Measurements from ENCODE around the gene METTL23. TPM values are rescaled to one million over a fixed set of nuclear protein-coding genes. Genes with fewer than 3 reads are reported as not detected.
A peak's percentile ranks its signal among the peaks of the same experiment; 100 is the strongest.

Gene METTL23
- polyA plus RNA-seq, 1 experiment = 54.4 TPM

GRCh38 chr17:76700270-76700616, 26.4 kb upstream of the METTL23 start:
- H3K4me3 ChIP-seq (ENCODE audit: low read depth, low read length) = peak overlapping the region; percentile 54

GRCh38 chr17:76700617-76701470, 25.8 kb upstream of the METTL23 start:
- DNase-seq (ENCODE audit: low read depth, low spot score) = peak; percentile 57
- CTCF ChIA-PET = interaction anchor here (1.0 to 1.8 kb wide), 2 partner anchors 19 to 77 kb away, joined by 4 to 5 read pairs; no protein-coding TSS in a partner anchor
- TF ChIP-seq CTCF (IDR thresholded peaks at IDR 0.05; ENCODE audit: low read depth, low read length) = no peak
- POLR2A ChIA-PET = interaction anchor here (0.5 to 1.7 kb wide), 3 partner anchors 9 to 557 kb away, joined by 3 to 4 read pairs (median 4); no protein-coding TSS in a partner anchor
- Histone ChIP-seq H3K4me3 (ENCODE audit: low read depth, low read length) (peak overlapping the region; percentile 54), H3K9me3 (ENCODE audit: control insufficient read depth, insufficient read depth, low read length) (no peaks in the 10 kb centered on the region), H3K27ac (ENCODE audit: low read depth, low read length) (peak overlapping the region; percentile 97), H3K27me3 (ENCODE audit: control insufficient read depth, insufficient read depth, low read length) (no peaks in the 10 kb centered on the region)

More at GRCh38 chr17:76700270-76700616, 26.4 kb upstream of the METTL23 start:
- Histone ChIP-seq H3K27me3 (ENCODE audit: control insufficient read depth, insufficient read depth, low read length) (no peaks in the 10 kb centered on the region), H3K27ac (ENCODE audit: low read depth, low read length) (peak overlapping the region; percentile 97), H3K9me3 (ENCODE audit: control insufficient read depth, insufficient read depth, low read length) (no peaks in the 10 kb centered on the region)
- TF ChIP-seq CTCF (IDR thresholded peaks at IDR 0.05; ENCODE audit: low read depth, low read length) = no peak
- no peak for DNase-seq (ENCODE audit: low read depth, low spot score)
- ChIA-PET POLR2A (interaction anchor here (1.7 kb wide), 1 partner anchor 11 kb away, joined by 4 read pairs; no protein-coding TSS in a partner anchor), CTCF (no interaction called here)

GRCh38 chr17:76701471-76701967, 25.1 kb upstream of the METTL23 start:
- no peaks in the 10 kb centered on the region for H3K27me3 ChIP-seq (ENCODE audit: control insufficient read depth, insufficient read depth, low read length)
- no peaks in the 10 kb centered on the region for H3K9me3 ChIP-seq (ENCODE audit: control insufficient read depth, insufficient read depth, low read length)
- ChIA-PET POLR2A (interaction anchor here (0.5 to 1.7 kb wide), 3 partner anchors 8 to 558 kb away, joined by 3 to 4 read pairs (median 4); no protein-coding TSS in a partner anchor), CTCF (interaction anchor here (1.0 to 1.8 kb wide), 2 partner anchors 20 to 77 kb away, joined by 4 to 5 read pairs; no protein-coding TSS in a partner anchor)
- no peak for TF ChIP-seq CTCF (IDR thresholded peaks at IDR 0.05; ENCODE audit: low read depth, low read length)
- no peak for DNase-seq (ENCODE audit: low read depth, low spot score)
- H3K27ac ChIP-seq (ENCODE audit: low read depth, low read length) = peak overlapping the region; percentile 61
- H3K4me3 ChIP-seq (ENCODE audit: low read depth, low read length) = peak overlapping the region; percentile 54

GRCh38 chr17:76702076-76702475, 24.6 kb upstream of the METTL23 start:
- H3K9me3 ChIP-seq (ENCODE audit: control insufficient read depth, insufficient read depth, low read length) = no peaks in the 10 kb centered on the region
- H3K4me3 ChIP-seq (ENCODE audit: low read depth, low read length) = no peak overlapping the region
- TF ChIP-seq CTCF (IDR thresholded peaks at IDR 0.05; ENCODE audit: low read depth, low read length) = no peak
- DNase-seq (ENCODE audit: low read depth, low spot score) = no peak
- peak overlapping the region; percentile 61 for H3K27ac ChIP-seq (ENCODE audit: low read depth, low read length)
- CTCF ChIA-PET = interaction anchor here (1.0 to 1.8 kb wide), 2 partner anchors 20 to 78 kb away, joined by 4 to 5 read pairs; no protein-coding TSS in a partner anchor
- POLR2A ChIA-PET = interaction anchor here (0.9 kb wide), 1 partner anchor 8 kb away, joined by 4 read pairs; no protein-coding TSS in a partner anchor
- no peaks in the 10 kb centered on the region for H3K27me3 ChIP-seq (ENCODE audit: control insufficient read depth, insufficient read depth, low read length)

All from AG04450 (cell line).